ENCODE measurements around the gene MCRIP1. TPM values are rescaled to one million over a fixed set of nuclear protein-coding genes. Genes with fewer than 3 reads are reported as not detected.
A peak's percentile ranks its signal among the peaks of the same experiment; 100 is the strongest.

The MCRIP1 gene
- total and polyA plus RNA-seq, 9 of the 15 experiments (the other 6 are each of a cell fraction or from before 2014, with no cell fraction given), result 0.39 to 35.8 (median 9.7) TPM

GRCh38 chr17:81870981-81871386 is 37.9 kb upstream of the MCRIP1 start, which contains the start of gene ARHGDIA (continued):
- TF ChIP-seq RNF219 (CRISPR knock-in tag; IDR thresholded peaks at IDR 0.05), result no peak
- TF ChIP-seq ARID4B (CRISPR knock-in tag; IDR thresholded peaks at IDR 0.05), result no peak
- TF ChIP-seq SNAPC5 (CRISPR knock-in tag; IDR thresholded peaks at IDR 0.05), result no peak
- TF ChIP-seq ZNF384 (IDR thresholded peaks at IDR 0.05; ENCODE audit: low read depth, low read length), result no peak
- no peak for TF ChIP-seq POLR2AphosphoS5 (IDR thresholded peaks at IDR 0.05; ENCODE audit: control insufficient read depth, insufficient read depth, low read depth, low read length)
- TF ChIP-seq FOS (IDR thresholded peaks at IDR 0.05; ENCODE audit: extremely low read depth, insufficient read length), result no peak
- TF ChIP-seq CREM (IDR thresholded peaks at IDR 0.05; ENCODE audit: low read depth), result peak; percentile 91; the same call in 1 of the 2 replicates
- TF ChIP-seq TSHZ1 (CRISPR knock-in tag; IDR thresholded peaks at IDR 0.05), result no peak
- peak; percentile 71 for TF ChIP-seq POLR2G (IDR thresholded peaks at IDR 0.05; ENCODE audit: low read depth, low read length)
- peak; percentile 93; the same call in 1 of the 2 replicates for TF ChIP-seq GABPA (tag; conservative IDR thresholded peaks at IDR 0.05; ENCODE audit: low read depth)

Measured in K562 (cell line).